ENCODE results near the gene CAPN12. TPM values are rescaled to one million over a fixed set of nuclear protein-coding genes. Genes with fewer than 3 reads are reported as not detected.
"Not testable (repeated sequence)": the region's sequence is repeated elsewhere in the genome, so short reads cannot be mapped to it uniquely, and the experiment has no call there.

Gene CAPN12
- total and polyA plus RNA-seq, 2 experiments from 2014 or later = 1.3 to 10.9 TPM

DNA sequence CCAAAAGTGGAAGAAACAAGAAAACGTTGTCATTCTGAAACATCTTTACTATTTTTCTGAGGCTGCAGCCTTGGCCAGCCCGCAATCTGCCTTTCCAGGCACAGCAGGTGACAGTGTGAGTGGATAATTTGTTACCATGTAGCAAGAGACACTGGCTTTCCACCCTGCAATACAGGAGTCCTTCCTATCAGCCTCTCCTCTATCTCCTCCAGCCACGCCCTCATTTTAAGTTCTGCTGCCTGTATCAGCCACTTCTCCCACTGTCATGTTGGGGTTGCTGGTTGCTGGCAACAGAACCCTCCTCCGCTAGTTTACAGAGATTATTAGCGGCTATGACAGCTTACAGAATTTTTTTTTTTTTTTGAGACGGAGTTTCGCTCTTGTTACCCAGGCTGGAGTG is 36.8 kb upstream of the CAPN12 start:
- H3K36me3 ChIP-seq = no peaks in the 10 kb centered on the region
- DNase-seq (ENCODE audit: low read depth in 1 of 2, low spot score in 1 of 2) = peak in 1 of 2 donors; percentile 12
- H3K27ac ChIP-seq = no peak overlapping the region
- H3K27me3 ChIP-seq = no peaks in the 10 kb centered on the region
- H3K4me1 ChIP-seq (ENCODE audit: low read depth) = peaks cover 5% of the 10 kb centered on the region
- H3K4me3 ChIP-seq = no peak overlapping the region
- TF ChIP-seq CTCF (IDR thresholded peaks at IDR 0.05; ENCODE audit: low read depth, low read length) = no peak
- no peaks in the 10 kb centered on the region for H3K9me3 ChIP-seq (ENCODE audit: low read depth)

DNA sequence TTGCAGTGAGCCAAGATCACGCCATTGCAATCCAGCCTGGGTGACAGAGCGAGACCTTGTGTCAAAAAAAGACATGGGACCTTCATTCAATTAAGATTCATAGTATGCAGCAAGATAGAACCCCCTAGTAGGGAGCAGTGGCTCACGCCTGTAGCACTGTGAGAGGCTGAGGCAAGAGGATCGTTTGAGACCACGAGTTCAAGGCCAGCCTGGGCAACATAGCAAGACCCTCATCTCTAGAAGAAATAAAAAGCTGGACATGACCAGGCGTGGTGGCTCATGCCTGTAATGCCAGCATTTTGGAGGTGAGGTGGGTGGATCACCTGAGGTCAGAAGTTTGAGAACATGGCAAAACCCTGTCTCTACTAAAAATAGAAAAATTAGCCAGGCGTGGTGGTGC is 36.2 kb upstream of the CAPN12 start:
- Histone ChIP-seq H3K9me3 (ENCODE audit: low read depth) (no peaks in the 10 kb centered on the region), H3K4me3 (no peak overlapping the region), H3K27ac (no peak overlapping the region), H3K4me1 (ENCODE audit: low read depth) (peaks cover 5% of the 10 kb centered on the region), H3K36me3 (no peaks in the 10 kb centered on the region), H3K27me3 (no peaks in the 10 kb centered on the region)
- TF ChIP-seq CTCF (IDR thresholded peaks at IDR 0.05; ENCODE audit: low read depth, low read length) = no peak
- no peak for DNase-seq (ENCODE audit: low read depth in 1 of 2, low spot score in 1 of 2)

DNA sequence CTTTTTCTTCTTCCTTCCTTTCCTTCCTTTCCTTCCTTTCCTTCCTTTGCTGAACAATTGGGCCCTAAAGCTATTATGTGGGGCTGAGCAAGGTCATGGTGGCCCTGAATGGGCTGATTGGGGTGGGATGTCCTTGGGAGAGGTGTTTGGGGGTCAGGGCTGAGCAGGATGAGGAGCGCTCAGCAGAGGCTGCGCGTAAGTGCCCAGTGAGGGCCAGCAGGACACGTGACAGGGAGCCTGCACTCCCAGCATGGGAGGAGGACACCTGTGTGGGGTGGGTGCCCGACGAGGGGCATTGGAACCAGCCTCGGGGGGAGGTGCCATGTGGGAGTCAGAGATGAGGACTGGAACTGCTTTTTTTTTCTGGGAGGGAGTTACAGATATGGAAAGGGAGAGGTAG is 34.5 kb upstream of the CAPN12 start:
- Histone ChIP-seq H3K4me1 (ENCODE audit: low read depth) (peaks cover 5% of the 10 kb centered on the region), H3K27me3 (no peaks in the 10 kb centered on the region), H3K4me3 (no peak overlapping the region), H3K9me3 (ENCODE audit: low read depth) (no peaks in the 10 kb centered on the region), H3K36me3 (no peaks in the 10 kb centered on the region), H3K27ac (no peak overlapping the region)
- TF ChIP-seq CTCF (IDR thresholded peaks at IDR 0.05; ENCODE audit: low read depth, low read length) = no peak
- no peak for DNase-seq (ENCODE audit: low read depth in 1 of 2, low spot score in 1 of 2)

DNA sequence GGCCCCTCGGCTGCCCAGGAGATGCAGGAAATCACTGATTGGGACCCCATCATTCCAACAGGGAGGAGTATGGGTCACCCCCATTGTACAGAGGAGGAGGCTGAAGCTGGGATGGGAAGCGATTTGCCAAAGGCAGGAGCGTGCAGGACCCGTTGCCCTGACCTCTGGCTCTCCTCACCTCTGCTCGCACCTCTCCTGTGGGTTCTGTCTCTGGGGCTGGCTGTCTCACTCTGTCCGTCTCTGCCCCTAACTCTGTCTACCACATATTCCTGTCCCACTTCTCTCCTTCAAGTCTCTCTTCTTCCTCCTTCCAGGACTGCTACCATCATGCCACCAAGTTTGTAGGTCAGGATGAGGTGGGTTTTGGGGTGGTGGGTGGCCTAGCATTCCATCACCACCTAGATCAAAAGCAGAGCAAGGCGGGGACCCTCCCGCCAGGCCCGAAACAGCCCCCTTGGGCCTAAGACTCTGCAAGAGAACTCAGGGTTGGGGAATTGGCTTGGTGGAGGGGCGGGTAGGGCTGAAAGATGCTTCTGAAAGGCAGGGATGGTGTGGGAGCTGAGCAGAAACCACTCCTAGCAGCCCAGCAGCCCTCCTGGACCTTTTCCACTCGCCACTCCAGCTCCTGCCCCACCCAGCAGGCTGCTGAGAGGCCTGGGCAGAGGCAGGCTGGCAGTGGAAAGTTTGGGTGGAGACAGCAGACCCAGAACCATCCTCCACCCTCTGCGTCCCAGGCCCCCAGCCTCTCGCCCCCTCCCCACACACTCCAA is 30.1 kb upstream of the CAPN12 start:
- H3K9me3 ChIP-seq (ENCODE audit: low read depth) = no peaks in the 10 kb centered on the region
- no peaks in the 10 kb centered on the region for H3K27me3 ChIP-seq
- no peak for DNase-seq (ENCODE audit: low read depth in 1 of 2, low spot score in 1 of 2)
- no peaks in the 10 kb centered on the region for H3K36me3 ChIP-seq
- no peak for TF ChIP-seq CTCF (IDR thresholded peaks at IDR 0.05; ENCODE audit: low read depth, low read length)
- H3K4me3 ChIP-seq = no peak overlapping the region
- no peak overlapping the region for H3K27ac ChIP-seq
- no peaks in the 10 kb centered on the region for H3K4me1 ChIP-seq (ENCODE audit: low read depth)

DNA sequence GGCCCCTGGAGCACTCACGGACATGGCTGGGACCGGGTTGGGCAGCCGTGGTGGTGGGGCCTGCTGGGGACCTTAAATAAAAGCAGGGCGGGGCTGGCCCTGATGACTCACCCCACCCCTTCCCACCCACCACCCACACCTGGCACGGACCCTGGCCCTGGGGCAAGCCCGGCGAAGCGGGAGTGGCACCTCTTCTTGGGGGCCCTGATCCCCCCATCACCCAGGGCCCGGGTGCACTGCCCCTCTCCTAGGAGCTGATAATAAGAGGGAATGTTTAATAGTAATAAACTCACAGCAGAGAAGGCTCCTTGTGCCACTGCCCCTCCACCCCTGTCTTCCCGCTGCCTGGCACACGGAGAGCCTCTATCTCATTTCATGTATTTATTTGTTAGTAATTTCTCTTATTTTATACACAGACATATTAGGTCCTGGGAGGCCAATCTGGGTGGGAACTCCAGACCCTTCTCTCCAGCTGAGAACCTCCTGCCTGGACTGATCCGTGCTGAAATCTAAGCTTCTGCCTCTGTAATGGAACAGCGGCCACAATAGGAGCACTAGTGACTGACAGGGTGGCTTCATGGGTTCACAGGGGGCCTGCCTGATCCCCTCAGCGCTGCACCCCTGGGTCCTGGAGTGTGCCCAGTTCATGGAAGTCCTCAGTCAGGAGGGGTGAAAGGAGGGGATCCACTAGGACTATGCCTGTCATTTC is 29.3 kb upstream of the CAPN12 start, which contains the start of gene LGALS7:
TSS of gene LGALS7 (minus strand) at position 49 of the 709 bp plus-strand sequence. CDS start at position 24, 25 bp downstream.
- Histone ChIP-seq H3K27me3 (no peaks in the 10 kb centered on the region), H3K27ac (no peak within 1 kb of the TSS), H3K4me3 (no peak within 1 kb of the TSS), H3K36me3 (no peaks in the 10 kb centered on the region), H3K9me3 (ENCODE audit: low read depth) (no peaks in the 10 kb centered on the region), H3K4me1 (ENCODE audit: low read depth) (no peaks in the 10 kb centered on the region)
- TF ChIP-seq CTCF (IDR thresholded peaks at IDR 0.05; ENCODE audit: low read depth, low read length) = no peak
- no peak for DNase-seq (ENCODE audit: low read depth in 1 of 2, low spot score in 1 of 2)

- H3K27me3 ChIP-seq; H3K9me3 ChIP-seq (ENCODE audit: low read depth); H3K4me1 ChIP-seq (ENCODE audit: low read depth); H3K27ac ChIP-seq; H3K36me3 ChIP-seq; DNase-seq (ENCODE audit: low read depth in 1 of 2, low spot score in 1 of 2); H3K4me3 ChIP-seq: not testable (repeated sequence)
These were observed 27.3 kb upstream of the CAPN12 start for GRCh38 chr19:38771569-38771968.

DNA sequence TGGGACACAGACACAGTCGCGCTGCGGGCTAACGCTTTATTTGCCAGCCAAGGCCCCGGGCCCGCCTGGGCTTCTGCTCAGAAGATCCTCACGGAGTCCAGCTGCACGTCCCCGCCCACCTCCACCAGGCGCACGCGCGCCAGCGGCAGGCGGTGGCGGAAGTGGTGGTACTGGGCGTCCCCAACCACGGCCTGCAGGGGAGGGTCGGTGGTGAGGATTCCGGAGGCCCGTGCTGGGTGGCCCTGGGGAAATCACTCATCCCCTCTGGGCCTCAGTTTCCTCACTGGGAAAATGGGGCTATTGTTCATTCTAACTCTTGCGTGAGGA is 26.6 kb upstream of the CAPN12 start:
- not testable (repeated sequence) for H3K27ac ChIP-seq; DNase-seq (ENCODE audit: low read depth in 1 of 2, low spot score in 1 of 2); H3K27me3 ChIP-seq; H3K4me3 ChIP-seq; H3K4me1 ChIP-seq (ENCODE audit: low read depth); H3K9me3 ChIP-seq (ENCODE audit: low read depth); H3K36me3 ChIP-seq

GRCh38 chr19:38770228-38770948 is 26.1 kb upstream of the CAPN12 start:
- not testable (repeated sequence) for H3K4me1 ChIP-seq (ENCODE audit: low read depth); H3K27me3 ChIP-seq; H3K36me3 ChIP-seq; H3K27ac ChIP-seq; H3K4me3 ChIP-seq; H3K9me3 ChIP-seq (ENCODE audit: low read depth); DNase-seq (ENCODE audit: low read depth in 1 of 2, low spot score in 1 of 2)
